Measurements from ENCODE around the gene FLNA. TPM values are rescaled to one million over a fixed set of nuclear protein-coding genes. Genes with fewer than 3 reads are reported as not detected.
A peak's percentile ranks its signal among the peaks of the same experiment; 100 is the strongest.

Gene FLNA, protein sequence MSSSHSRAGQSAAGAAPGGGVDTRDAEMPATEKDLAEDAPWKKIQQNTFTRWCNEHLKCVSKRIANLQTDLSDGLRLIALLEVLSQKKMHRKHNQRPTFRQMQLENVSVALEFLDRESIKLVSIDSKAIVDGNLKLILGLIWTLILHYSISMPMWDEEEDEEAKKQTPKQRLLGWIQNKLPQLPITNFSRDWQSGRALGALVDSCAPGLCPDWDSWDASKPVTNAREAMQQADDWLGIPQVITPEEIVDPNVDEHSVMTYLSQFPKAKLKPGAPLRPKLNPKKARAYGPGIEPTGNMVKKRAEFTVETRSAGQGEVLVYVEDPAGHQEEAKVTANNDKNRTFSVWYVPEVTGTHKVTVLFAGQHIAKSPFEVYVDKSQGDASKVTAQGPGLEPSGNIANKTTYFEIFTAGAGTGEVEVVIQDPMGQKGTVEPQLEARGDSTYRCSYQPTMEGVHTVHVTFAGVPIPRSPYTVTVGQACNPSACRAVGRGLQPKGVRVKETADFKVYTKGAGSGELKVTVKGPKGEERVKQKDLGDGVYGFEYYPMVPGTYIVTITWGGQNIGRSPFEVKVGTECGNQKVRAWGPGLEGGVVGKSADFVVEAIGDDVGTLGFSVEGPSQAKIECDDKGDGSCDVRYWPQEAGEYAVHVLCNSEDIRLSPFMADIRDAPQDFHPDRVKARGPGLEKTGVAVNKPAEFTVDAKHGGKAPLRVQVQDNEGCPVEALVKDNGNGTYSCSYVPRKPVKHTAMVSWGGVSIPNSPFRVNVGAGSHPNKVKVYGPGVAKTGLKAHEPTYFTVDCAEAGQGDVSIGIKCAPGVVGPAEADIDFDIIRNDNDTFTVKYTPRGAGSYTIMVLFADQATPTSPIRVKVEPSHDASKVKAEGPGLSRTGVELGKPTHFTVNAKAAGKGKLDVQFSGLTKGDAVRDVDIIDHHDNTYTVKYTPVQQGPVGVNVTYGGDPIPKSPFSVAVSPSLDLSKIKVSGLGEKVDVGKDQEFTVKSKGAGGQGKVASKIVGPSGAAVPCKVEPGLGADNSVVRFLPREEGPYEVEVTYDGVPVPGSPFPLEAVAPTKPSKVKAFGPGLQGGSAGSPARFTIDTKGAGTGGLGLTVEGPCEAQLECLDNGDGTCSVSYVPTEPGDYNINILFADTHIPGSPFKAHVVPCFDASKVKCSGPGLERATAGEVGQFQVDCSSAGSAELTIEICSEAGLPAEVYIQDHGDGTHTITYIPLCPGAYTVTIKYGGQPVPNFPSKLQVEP (N-terminal part only)
- 100 to 1,000 TPM; 574 to 727 TPM for total RNA-seq

DNA sequence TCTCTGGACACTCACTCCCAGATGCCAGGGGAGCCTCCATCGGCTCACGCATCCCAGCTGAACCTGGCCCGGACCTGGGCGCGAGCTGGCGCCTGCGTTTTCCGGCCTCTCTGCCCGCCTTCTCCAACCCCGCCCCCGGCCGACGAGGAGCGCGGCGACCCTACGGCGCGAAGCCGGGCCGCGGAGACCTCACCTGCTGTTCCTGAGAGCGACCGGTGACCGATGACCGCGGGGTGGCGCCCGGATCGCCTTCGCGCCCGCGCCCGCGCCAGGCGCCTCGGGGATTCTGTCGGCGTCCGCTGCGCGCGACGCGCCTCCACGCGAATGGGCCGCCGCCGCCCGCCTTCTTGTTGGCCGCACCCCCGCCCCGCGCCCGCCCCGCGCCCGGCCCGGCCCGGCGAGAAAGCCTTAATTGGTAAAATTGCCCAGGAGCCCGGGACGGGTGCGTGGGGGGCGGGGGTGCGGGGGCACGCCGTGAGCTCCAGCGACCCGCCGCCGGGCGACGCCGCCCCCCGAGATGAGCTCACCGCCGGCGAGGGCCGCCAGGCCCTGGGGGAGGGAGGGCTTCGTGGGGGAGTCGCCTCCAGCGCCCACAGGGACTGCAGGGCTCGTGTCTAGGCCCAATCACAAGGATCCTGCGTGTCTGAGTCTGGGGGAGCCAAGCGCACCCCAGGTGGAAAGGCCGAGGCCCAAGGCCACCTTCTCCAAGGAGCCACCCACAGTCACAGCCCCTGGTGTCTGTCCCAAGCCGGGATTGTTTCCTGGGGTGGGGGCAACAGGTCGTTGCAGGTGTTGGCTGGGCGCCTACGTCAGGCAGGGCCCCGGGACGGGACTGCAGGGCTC is at the start of gene FLNA:
Gene FLNA, minus strand, starts transcription at position 322 of the 843 bp plus-strand sequence. CDS start 3,389 bp downstream, outside the sequence.
- Mint-ChIP-seq H3K4me1 (ENCODE audit: low read depth in 2 of 2) (peaks cover 5 to 20% of the 10 kb centered on the region in 2 donors), H3K36me3 (no peaks in the 10 kb centered on the region), H3K4me3 (peak within 1 kb of the TSS; percentile 80), H3K27ac (no peak within 1 kb of the TSS), H3K27me3 (no peaks in the 10 kb centered on the region), H3K9me3 (no peaks in the 10 kb centered on the region)
- ATAC-seq (no peak), DNase-seq (ENCODE audit: low spot score) (no peak)

DNA sequence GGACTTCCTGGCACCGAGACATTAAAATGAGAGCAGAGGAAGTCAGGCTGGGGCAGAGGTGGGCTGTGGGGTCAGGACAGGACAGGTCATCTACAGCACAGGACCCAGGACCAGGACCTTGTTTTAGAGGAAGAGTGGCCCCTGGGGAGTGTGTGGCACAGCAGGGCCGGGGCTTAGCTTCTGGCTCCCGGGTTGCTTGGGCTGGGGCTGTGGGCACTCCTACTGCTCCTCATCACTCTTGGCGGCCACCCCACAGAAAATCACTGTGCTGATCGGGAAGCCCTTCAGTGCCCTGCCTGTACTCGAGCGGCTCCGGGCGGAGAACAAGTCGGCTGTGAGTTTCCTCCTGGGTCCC is 45.9 kb upstream of the FLNA start:
- DNase-seq (ENCODE audit: low spot score), result no peak
- no peak for ATAC-seq
- Mint-ChIP-seq H3K36me3 (no peaks in the 10 kb centered on the region), H3K4me3 (no peak overlapping the region), H3K4me1 (ENCODE audit: low read depth in 2 of 2) (peaks cover 0 to 9% of the 10 kb centered on the region in 2 donors), H3K27me3 (peaks cover 0 to 2% of the 10 kb centered on the region in 2 donors), H3K9me3 (no peaks in the 10 kb centered on the region), H3K27ac (no peak overlapping the region)

DNA sequence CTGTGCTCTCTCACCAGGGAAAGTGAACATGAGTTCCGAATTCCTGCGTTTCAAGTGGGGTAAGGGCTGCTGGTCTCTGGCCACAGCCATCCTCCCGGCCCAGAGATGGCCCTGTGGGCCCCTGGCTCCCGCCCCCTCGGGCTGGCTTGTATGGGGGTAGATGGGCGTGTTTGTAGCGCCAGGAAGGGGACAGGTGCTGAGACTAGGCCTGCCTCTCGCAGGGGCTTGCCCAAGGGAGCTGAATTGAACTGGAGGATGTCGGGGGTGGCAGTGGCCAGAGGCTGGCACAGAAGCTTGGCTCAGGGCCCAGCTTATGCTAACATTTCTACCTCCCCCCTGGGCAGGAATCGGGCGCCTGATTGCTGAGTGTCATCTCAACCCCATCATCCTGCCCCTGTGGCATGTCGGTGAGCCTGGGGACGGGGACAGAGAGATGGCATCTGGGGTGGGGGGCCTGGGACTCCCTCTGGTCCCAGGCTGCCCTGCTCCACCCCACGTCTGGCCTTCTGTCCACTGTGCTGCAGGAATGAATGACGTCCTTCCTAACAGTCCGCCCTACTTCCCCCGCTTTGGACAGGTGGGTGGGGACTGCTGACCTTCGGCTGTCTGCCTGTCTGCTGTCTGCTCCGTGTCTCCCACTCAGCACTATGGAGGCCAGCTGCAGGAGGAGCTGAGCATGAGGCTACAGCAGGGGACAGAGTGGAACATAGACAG is 45.4 kb upstream of the FLNA start:
- Mint-ChIP-seq H3K9me3 (no peaks in the 10 kb centered on the region), H3K4me1 (ENCODE audit: low read depth in 2 of 2) (peaks cover 0 to 9% of the 10 kb centered on the region in 2 donors), H3K4me3 (no peak overlapping the region), H3K27ac (no peak overlapping the region), H3K27me3 (peaks cover 0 to 2% of the 10 kb centered on the region in 2 donors), H3K36me3 (no peaks in the 10 kb centered on the region)
- DNase-seq (ENCODE audit: low spot score), result no peak
- ATAC-seq, result no peak

DNA sequence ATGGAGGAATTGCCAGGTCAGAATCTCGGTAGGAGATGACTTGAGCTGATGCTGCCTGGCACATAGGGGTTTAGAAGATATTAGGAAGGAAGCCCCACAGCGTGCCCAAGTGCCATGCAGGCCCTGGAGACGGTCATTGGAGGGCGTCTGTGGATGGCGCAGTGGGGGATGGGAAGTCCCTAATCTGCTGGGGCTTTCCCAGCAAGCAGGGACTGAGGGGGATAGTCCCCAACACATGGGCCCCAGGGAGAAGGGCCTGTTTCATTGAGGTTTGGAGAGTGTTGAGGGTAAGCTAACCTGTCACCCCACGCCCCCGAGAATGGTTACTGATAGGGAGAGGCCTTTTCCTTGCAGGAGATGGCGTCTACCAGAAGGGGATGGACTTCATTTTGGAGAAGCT is 44.8 kb upstream of the FLNA start:
- Mint-ChIP-seq H3K4me3 (no peak overlapping the region), H3K36me3 (no peaks in the 10 kb centered on the region), H3K9me3 (no peaks in the 10 kb centered on the region), H3K27ac (peak overlapping the region in 1 of 2 donors; percentile 23), H3K27me3 (peaks cover 0 to 2% of the 10 kb centered on the region in 2 donors), H3K4me1 (ENCODE audit: low read depth in 2 of 2) (peaks cover 0 to 6% of the 10 kb centered on the region in 2 donors)
- DNase-seq (ENCODE audit: low spot score) (no peak), ATAC-seq (no peak)

DNA sequence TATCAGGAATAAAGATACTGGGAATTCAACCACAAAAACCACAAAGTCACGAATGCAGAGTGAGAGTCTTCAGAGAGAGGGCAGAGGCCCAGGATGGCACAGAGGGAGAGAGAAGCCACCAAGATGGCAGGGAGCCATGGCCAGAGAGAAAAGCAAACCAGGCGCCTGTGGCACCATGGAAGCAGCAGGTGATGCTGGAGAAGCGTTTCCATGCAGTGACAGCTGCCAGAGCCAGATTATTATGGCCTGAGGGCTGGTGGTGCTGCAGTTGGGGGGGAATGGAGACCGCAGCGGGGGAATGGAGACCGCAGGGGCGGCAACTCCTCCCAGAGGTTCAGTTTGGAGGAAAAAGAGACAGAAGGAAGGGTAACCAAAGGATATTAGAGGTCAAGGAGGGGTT is 42.7 kb upstream of the FLNA start:
- peaks cover 6 to 8% of the 10 kb centered on the region in 2 donors for H3K4me1 Mint-ChIP-seq (ENCODE audit: low read depth in 2 of 2)

DNA sequence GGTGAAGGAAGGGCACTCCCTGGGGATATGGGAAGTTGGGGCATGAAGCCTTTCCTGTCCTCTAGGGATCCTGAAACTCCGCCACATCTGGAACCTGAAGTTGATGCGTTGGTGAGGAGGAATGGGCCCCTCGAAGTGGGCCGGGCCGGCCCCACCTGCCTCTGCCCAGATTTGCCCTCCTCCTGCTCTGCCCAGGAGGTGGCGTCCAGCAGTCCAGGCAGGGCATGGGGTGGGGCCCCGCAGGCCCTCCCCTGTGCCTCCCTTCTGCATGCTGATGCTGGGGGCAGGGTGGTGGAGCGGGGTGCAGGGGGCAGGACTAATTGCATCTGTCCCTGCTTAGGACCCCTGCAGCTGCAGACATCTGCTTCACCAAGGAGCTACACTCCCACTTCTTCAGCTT is 38.7 kb upstream of the FLNA start:
- Mint-ChIP-seq H3K9me3 (no peaks in the 10 kb centered on the region), H3K4me3 (peak overlapping the region; percentile 75), H3K4me1 (ENCODE audit: low read depth in 2 of 2) (peaks cover 14 to 15% of the 10 kb centered on the region in 2 donors), H3K27ac (peak overlapping the region; percentile 41 to 80), H3K36me3 (no peaks in the 10 kb centered on the region), H3K27me3 (peaks cover 0 to 7% of the 10 kb centered on the region in 2 donors)
- no peak for DNase-seq (ENCODE audit: low spot score)
- ATAC-seq, result no peak

More for the DNA sequence above, 42.7 kb upstream of the FLNA start:
- peak overlapping the region in 1 of 2 donors; percentile 68 for H3K27ac Mint-ChIP-seq
- H3K4me3 Mint-ChIP-seq, result no peak overlapping the region
- DNase-seq (ENCODE audit: low spot score) (no peak), ATAC-seq (no peak)
- H3K36me3 Mint-ChIP-seq, result no peaks in the 10 kb centered on the region
- H3K27me3 Mint-ChIP-seq, result peaks cover 0 to 2% of the 10 kb centered on the region in 2 donors
- H3K9me3 Mint-ChIP-seq, result no peaks in the 10 kb centered on the region

DNA sequence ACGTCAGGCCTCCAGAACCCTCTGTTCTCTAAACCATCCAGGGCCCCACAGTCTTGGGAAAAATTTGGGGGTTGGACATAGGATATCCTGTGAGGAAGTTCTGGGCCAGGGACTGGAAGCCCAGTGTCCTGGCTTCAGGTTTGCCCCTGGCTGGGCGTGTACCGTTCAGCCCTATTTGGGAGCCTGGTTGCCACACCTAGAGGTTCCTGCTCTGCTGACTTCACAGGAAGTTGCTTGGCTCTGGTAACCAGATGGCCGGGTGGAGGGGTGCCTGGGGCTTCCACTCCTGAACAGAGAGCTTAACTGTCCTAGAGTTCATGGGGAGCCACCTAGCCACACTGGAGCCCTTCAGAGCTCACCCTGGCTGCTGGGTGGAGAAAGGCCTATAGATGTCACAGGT is 38.0 kb upstream of the FLNA start:
- peak overlapping the region; percentile 41 to 80 for H3K27ac Mint-ChIP-seq
- no peaks in the 10 kb centered on the region for H3K9me3 Mint-ChIP-seq
- peak overlapping the region; percentile 75 for H3K4me3 Mint-ChIP-seq
- DNase-seq (ENCODE audit: low spot score), result no peak
- H3K27me3 Mint-ChIP-seq, result peaks cover 0 to 7% of the 10 kb centered on the region in 2 donors
- ATAC-seq, result peak; percentile 16 to 65
- peaks cover 14 to 15% of the 10 kb centered on the region in 2 donors for H3K4me1 Mint-ChIP-seq (ENCODE audit: low read depth in 2 of 2)
- no peaks in the 10 kb centered on the region for H3K36me3 Mint-ChIP-seq

DNA sequence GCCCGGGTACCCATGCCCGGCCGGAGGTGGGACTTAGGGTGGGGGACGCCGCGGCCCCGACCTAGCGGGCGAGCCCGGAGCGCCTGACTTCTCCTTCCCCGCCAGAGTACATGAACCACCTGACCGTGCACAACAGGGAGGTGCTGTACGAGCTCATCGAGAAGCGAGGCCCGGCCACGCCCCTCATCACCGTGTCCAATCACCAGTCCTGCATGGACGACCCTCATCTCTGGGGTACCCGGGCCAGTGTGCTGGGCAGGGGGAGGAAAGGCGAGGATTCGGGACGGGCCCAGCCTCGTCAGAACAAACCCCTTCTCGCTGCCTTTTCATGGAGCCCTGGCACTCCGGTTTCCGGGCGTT is 37.5 kb upstream of the FLNA start:
- Mint-ChIP-seq H3K36me3 (no peaks in the 10 kb centered on the region), H3K27me3 (peaks cover 0 to 7% of the 10 kb centered on the region in 2 donors), H3K4me1 (ENCODE audit: low read depth in 2 of 2) (peaks cover 14 to 15% of the 10 kb centered on the region in 2 donors), H3K27ac (peak overlapping the region; percentile 41 to 80), H3K9me3 (no peaks in the 10 kb centered on the region), H3K4me3 (peak overlapping the region; percentile 75)
- DNase-seq (ENCODE audit: low spot score), result peak; percentile 62
- ATAC-seq, result peak; percentile 68 to 81

DNA sequence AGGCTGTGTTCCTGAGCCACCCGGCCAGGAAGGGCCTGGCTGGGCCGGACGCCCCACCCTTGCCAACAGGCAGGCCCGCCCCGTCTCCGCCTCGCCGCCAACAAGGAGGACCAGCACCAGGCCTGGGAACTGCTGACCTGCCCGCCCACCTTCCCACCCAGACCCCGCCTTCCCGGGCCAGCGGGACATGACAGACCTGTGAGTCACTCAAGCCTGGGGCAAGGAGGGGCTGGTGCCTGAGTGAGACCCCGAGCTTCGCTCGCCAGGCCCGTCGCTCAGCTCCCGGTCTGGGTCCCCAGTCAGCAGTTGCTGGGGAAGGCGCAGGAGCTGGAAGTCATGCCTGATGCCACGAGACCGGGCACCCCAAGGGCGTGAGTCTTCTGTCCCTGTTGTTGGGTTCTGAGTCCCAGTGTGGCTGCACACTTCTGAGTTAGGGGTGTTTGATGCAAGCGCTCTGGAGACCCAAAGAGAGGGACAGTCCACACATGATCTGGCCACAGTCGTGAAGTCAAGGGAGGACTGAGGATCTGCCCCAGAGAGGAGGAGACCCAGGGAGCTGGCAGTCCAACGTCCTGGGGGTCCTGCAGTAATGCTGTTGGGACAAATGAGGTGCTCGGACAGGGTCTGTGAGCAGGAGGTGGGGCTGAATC is 34.9 kb upstream of the FLNA start, which contains the start of gene DNASE1L1:
Gene DNASE1L1, minus strand, starts transcription at position 33 of the 650 bp plus-strand sequence. CDS start 3,686 bp downstream, outside the sequence.
- DNase-seq (ENCODE audit: low spot score) (peak; percentile 83), ATAC-seq (peak; percentile 61 to 82)
- no peaks in the 10 kb centered on the region for H3K36me3 Mint-ChIP-seq

DNA sequence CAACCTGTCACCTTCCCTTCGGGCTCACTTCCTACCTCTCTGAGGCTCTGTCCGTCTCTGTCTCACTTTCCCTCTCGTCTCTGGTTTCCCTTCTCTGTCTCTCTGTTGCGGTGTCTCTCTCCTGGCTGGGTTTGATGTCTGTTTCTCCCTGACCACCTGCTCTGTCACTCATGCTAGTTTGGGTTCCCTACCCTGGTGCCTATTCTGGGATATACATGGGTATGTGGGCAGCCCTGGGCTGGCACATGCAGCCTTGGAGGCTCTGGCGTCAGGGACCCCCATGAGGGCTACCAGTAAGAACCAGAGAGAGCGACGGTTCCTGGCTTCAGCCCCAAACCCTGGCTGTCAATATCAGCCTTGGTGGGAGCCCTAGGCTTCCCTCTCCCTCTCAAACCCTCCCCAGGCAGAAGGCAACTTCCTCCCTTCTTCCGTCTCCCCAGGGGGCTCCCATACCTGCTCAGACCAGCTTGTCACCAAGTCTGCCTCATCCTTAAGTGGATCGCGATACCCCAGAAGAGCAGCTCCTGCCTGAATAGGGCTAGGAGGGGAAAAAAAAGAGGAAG is 34.3 kb upstream of the FLNA start:
- no peak for ATAC-seq
- Mint-ChIP-seq H3K27me3 (peaks cover 0 to 9% of the 10 kb centered on the region in 2 donors), H3K4me1 (ENCODE audit: low read depth in 2 of 2) (peaks cover 14 to 15% of the 10 kb centered on the region in 2 donors), H3K9me3 (no peaks in the 10 kb centered on the region), H3K27ac (peak overlapping the region; percentile 62 to 83), H3K4me3 (peak overlapping the region; percentile 82), H3K36me3 (no peaks in the 10 kb centered on the region)
- no peak for DNase-seq (ENCODE audit: low spot score)

More for the DNA sequence above, 34.9 kb upstream of the FLNA start, which contains the start of gene DNASE1L1:
- Mint-ChIP-seq H3K4me3 (peak within 1 kb of the TSS; percentile 82), H3K9me3 (no peaks in the 10 kb centered on the region), H3K27me3 (peaks cover 0 to 7% of the 10 kb centered on the region in 2 donors), H3K27ac (peak within 1 kb of the TSS; percentile 71 to 83), H3K4me1 (ENCODE audit: low read depth in 2 of 2) (peaks cover 14 to 15% of the 10 kb centered on the region in 2 donors)

DNA sequence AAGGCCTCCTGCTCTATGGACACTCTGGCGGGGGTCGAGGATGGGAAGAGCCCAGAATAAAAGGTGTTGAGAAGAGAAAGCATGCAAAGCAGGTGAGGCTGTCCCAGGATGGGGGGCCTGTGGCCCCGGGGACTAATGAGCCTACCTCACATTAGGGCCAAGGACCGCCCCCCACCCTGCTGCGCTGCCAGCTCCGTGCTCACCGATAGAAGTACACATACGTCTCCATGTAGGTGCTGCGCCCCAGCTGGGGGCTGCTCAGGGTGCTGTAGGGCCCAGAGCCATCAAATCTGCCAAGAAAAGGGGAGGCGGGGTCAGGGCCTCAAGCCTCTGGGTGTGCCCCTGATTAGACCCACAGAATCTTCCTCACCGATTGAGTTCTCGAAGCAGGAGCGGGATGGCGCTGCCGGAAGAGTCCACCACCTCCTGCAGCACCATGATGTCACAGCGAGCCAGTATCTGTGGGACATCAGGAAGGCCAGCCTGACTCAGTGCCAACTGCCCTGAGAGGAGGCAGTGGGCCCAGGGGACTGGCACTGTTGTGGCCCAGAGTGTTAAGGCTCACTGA is 30.3 kb upstream of the FLNA start:
- peaks cover 10 to 15% of the 10 kb centered on the region in 2 donors for H3K4me1 Mint-ChIP-seq (ENCODE audit: low read depth in 2 of 2)
- peaks cover 2% of the 10 kb centered on the region for H3K36me3 Mint-ChIP-seq
- H3K9me3 Mint-ChIP-seq, result no peaks in the 10 kb centered on the region
- peaks cover 0 to 9% of the 10 kb centered on the region in 2 donors for H3K27me3 Mint-ChIP-seq
- H3K27ac Mint-ChIP-seq, result peak overlapping the region in 1 of 2 donors; percentile 22
- DNase-seq (ENCODE audit: low spot score) (no peak), ATAC-seq (no peak)
- H3K4me3 Mint-ChIP-seq, result no peak overlapping the region
